Muscle layer of duodenum (tissue), 2 donors: ENCODE data around the gene IRAK1BP1.
"Not testable (repeated sequence)": the region's sequence is repeated elsewhere in the genome, so short reads cannot be mapped to it uniquely, and the experiment has no call there.

Experiments
- H3K27ac ChIP-seq: one replicate; pipeline ENCODE4 v1.7.0; 2013; ENCODE audit warnings: mild to moderate bottlenecking, low read length
- H3K27me3 ChIP-seq: one replicate; pipeline ENCODE4 v1.7.0; 2013; ENCODE audit warnings: low read depth, mild to moderate bottlenecking, control low read depth, low read length
- H3K36me3 ChIP-seq, 2 donors: one replicate each; pipeline ENCODE4 v1.7.0; 2013; ENCODE audit warnings: low read length in 2 of 2, control low read depth in 1 of 2, mild to moderate bottlenecking in 1 of 2; ENCODE audit not compliant: insufficient read depth in 2 of 2, control insufficient read depth in 1 of 2
- H3K4me1 ChIP-seq, 2 donors: one replicate each; pipeline ENCODE4 v1.7.0; 2013; ENCODE audit warnings: low read length in 2 of 2, mild to moderate bottlenecking in 2 of 2, control low read depth in 1 of 2, moderate library complexity in 1 of 2; ENCODE audit not compliant: insufficient read depth in 2 of 2, control insufficient read depth in 1 of 2
- H3K4me3 ChIP-seq, 2 donors: one replicate each; pipeline ENCODE4 v1.7.0; 2013; ENCODE audit warnings: low read length in 2 of 2, low read depth in 1 of 2, mild to moderate bottlenecking in 1 of 2
- H3K9me3 ChIP-seq, 2 donors: one replicate each; pipeline ENCODE4 v1.7.0; 2013; ENCODE audit warnings: low read length in 2 of 2, control low read depth in 1 of 2, mild to moderate bottlenecking in 1 of 2; ENCODE audit not compliant: control insufficient read depth in 1 of 2
- donor health status: healthy.

Gene IRAK1BP1

DNA sequence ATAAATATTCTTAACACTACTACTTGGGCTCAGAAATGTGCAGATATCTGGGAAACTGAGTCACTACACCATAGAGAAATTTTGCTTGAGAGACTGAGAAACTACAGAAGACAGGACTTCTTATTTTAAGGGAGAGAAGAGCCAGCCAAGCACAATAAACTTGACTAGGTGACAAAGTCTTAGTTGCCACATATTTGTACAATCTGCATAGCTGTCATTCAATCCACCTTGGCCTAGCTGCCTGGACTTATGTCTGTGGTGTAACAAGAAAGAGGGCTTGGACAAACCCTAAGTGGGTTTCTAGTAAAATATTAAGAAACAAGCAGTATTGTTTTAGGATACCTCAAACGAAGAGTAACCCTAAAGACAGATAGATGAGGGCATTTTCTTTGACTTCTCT, 21.8 kb upstream of the IRAK1BP1 start:
- Histone ChIP-seq H3K36me3 (peaks cover 0 to 6% of the 10 kb centered on the region in 2 donors), H3K4me1 (no peaks in the 10 kb centered on the region), H3K27me3 (no peaks in the 10 kb centered on the region), H3K9me3 (no peaks in the 10 kb centered on the region), H3K27ac (no peak overlapping the region), H3K4me3 (no peak overlapping the region)

DNA sequence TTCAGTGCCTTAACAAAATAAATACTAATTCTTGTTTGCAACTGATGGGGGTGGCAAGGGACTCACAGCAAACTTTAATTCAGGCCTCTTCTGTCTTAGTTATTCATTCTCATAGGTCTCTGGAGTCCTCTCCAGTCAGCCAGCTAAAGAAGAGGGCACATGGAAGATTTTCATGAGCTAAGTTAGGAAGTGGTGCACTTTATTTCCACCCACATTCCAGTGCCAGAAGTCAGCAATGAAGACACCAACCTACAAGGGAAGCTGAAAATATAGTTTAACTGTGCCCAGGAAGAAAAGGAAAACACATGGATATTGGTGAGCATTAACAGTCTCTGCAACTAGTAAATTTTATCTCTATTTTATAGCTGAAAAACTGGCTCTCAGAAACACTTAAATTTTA, 16.7 kb upstream of the IRAK1BP1 start:
- H3K27me3 ChIP-seq: no peaks in the 10 kb centered on the region
- no peak overlapping the region for H3K4me3 ChIP-seq
- H3K4me1 ChIP-seq: no peaks in the 10 kb centered on the region
- no peaks in the 10 kb centered on the region for H3K9me3 ChIP-seq
- peaks cover 0 to 7% of the 10 kb centered on the region in 2 donors for H3K36me3 ChIP-seq
- no peak overlapping the region for H3K27ac ChIP-seq

DNA sequence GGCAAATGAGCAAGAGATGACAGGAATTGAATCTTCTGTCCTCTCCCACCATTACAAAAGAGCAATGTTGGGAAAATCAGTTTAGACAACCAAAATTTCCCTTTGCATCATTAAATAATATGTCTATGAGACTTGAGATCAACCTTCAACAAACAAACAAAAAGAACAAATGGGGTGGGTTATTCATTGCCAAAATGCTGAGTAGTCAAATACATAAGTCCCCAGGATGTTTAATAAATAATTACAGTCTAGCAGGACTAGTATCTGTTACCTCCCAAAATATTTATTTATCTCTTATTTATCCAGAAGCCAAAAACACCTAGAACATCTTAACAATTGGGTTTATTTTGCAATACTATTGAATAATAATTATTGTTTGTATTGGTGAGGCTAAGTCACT, 16.2 kb upstream of the IRAK1BP1 start:
- Histone ChIP-seq H3K27ac (no peak overlapping the region), H3K9me3 (no peaks in the 10 kb centered on the region), H3K27me3 (no peaks in the 10 kb centered on the region), H3K4me3 (no peak overlapping the region), H3K36me3 (peaks cover 0 to 7% of the 10 kb centered on the region in 2 donors), H3K4me1 (no peaks in the 10 kb centered on the region)

DNA sequence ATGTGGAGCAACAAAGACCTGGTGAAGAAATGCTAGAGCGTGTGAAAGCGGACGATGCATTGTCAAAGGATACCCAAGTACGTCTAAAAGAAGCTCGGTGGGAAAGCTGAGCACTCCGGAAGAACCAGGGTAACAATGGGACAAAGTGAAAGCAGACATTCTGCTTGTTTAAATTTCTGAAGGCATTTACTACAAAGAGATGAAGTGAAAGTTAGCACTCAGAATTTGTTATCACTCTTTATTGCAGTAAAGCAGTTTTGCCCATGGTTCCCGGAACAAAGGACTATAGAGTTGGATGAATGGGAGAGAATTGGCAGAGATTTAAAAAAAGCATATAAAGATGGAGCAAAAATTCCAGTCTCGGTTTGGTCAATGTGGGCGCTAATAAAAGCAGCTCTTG, 12.8 kb upstream of the IRAK1BP1 start:
- Histone ChIP-seq H3K27ac (no peak overlapping the region), H3K36me3 (peaks cover 0 to 7% of the 10 kb centered on the region in 2 donors), H3K4me1 (no peaks in the 10 kb centered on the region), H3K4me3 (no peak overlapping the region), H3K27me3 (no peaks in the 10 kb centered on the region), H3K9me3 (no peaks in the 10 kb centered on the region)

DNA sequence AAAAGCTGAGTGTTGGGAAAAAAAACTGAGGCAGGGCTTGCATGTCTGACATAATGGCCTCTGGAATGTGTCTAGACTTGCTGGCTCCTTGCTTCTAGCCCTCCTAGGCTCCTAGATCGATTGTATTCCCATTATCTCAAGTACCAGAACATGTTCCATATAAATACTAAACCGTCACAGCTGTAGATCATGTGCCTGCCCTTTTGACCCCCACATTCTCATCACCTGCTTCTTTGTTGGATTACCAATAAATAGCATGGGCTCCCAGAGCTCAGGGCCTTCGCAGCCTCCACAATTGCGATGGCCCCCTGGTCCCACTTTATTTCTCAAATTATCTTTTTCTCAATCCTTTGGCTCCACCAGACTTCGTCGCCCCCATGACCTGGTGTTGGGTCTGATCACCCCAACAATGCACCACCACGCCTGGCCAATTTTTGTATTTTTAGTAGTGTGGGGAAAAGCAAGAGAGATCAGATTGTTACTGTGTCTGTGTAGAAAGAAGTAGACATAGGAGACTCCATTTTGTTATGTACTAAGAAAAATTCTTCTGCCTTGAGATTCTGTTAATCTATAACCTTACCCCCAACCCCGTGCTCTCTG, 8.9 kb upstream of the IRAK1BP1 start:
- not testable (repeated sequence) for H3K27ac ChIP-seq, H3K4me1 ChIP-seq, H3K4me3 ChIP-seq, H3K27me3 ChIP-seq, H3K9me3 ChIP-seq, H3K36me3 ChIP-seq

DNA sequence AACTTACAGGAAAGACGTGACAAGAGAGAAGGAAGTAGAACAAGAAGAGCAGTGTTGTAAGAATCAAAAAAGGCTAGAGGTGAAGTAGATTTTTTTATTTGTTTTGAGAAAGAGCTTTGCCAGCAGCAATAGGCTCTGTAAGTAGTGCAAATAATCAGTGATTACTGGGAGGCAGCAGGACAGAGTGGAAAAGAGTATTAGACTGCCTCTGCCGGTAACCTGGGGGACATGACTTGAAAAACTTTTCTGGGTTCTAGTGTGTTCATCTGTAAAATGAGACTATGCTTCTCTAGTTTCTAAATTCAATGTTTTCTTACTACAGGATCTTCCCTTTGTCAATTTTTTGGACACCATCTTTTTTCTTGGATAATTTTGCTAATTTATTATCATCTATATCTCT, 5.8 kb upstream of the IRAK1BP1 start:
- Histone ChIP-seq H3K27ac (no peak overlapping the region), H3K4me1 (no peaks in the 10 kb centered on the region), H3K4me3 (no peak overlapping the region), H3K27me3 (no peaks in the 10 kb centered on the region), H3K36me3 (no peaks in the 10 kb centered on the region), H3K9me3 (no peaks in the 10 kb centered on the region)

DNA sequence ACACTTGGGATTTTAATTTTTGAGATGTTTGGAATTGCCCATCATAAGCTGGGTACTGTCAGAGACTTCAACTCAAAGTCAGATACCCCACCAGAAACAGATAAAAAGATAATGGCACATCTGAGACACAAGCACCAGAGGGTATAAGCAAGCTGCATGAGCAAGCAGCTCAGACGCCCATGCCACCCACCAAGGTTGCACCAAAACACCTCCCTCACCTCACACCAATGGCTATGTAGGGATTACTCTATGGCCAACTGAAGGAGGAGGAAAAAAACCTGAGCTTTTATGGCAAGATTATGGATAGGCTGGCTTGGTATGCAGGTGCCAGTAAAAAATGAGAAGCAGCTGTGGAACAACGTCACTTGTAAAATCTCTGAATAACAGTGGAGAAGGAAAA, 3.8 kb upstream of the IRAK1BP1 start:
- peaks cover 0 to 5% of the 10 kb centered on the region in 2 donors for H3K4me1 ChIP-seq
- no peaks in the 10 kb centered on the region for H3K27me3 ChIP-seq
- H3K4me3 ChIP-seq: no peak overlapping the region
- H3K27ac ChIP-seq: no peak overlapping the region
- no peaks in the 10 kb centered on the region for H3K36me3 ChIP-seq
- no peaks in the 10 kb centered on the region for H3K9me3 ChIP-seq

DNA sequence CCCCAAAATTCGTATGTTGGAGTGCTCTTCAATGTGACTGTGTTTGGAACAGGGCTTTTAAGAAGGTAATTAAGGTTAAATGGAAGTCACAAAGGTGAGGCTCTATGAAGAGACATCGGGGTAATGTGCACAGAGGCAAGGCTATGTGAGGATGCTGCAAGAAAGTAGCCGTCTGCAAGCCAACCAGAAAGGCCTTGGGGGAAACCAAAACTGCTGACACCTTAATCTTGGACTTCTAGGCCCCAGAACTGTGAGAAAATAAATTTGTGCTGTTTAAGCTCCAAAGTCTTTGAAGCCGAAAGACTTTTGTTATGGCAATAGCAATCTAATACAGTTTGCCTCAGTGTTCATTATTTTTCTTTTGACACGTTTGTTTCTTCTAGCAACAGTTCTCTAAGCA, 2.4 kb upstream of the IRAK1BP1 start:
- Histone ChIP-seq H3K9me3 (no peaks in the 10 kb centered on the region), H3K4me3 (no peak overlapping the region), H3K27ac (no peak overlapping the region), H3K36me3 (no peaks in the 10 kb centered on the region), H3K4me1 (peaks cover 0 to 5% of the 10 kb centered on the region in 2 donors), H3K27me3 (no peaks in the 10 kb centered on the region)

DNA sequence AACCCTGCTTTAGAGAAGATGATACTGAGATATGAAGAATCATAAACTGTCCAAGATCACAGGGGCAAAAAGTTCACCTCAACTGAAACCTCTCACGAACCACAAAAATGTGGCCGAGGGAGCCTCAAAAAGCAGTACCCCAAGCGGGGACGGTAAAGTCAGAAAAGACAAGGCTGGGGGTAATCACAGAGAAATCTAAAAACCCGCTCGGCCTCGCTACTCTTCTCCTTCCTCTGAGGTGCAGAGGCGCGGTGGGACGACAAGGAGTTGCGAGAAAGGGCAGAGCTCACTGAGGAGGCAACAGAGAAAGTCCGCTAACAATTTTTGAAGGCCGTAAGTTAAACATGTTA, 356 bp upstream of the IRAK1BP1 start:
- H3K4me1 ChIP-seq: peaks cover 0 to 5% of the 10 kb centered on the region in 2 donors
- H3K4me3 ChIP-seq: peak overlapping the region; percentile 97 to 100
- no peaks in the 10 kb centered on the region for H3K27me3 ChIP-seq
- H3K9me3 ChIP-seq: no peaks in the 10 kb centered on the region
- peaks cover 8 to 11% of the 10 kb centered on the region in 2 donors for H3K36me3 ChIP-seq
- H3K27ac ChIP-seq: peak overlapping the region; percentile 68

DNA sequence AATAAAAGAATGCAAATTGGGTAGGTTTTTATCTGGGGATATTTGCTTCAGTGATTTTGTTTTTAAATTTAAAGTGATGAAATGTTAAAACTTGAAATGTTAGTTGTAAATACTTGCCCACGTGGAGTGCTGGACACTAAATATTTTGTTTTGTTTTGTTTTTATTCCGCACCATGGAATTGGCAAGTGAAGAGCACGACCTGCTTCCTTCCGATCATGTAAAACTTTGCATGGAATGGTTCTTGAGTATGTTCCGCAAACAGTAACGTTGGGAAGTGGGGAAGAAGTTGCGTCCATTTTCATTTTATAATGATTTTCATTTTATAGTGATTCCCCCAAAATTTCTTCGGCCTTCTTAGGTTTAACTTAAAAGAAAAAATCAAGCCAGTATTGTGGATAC, 765 bp downstream of the IRAK1BP1 start:
- Histone ChIP-seq H3K36me3 (peaks cover 8 to 11% of the 10 kb centered on the region in 2 donors), H3K27me3 (no peaks in the 10 kb centered on the region), H3K4me3 (peak overlapping the region; percentile 97 to 100), H3K4me1 (peaks cover 0 to 5% of the 10 kb centered on the region in 2 donors), H3K27ac (peak overlapping the region; percentile 60), H3K9me3 (no peaks in the 10 kb centered on the region)

DNA sequence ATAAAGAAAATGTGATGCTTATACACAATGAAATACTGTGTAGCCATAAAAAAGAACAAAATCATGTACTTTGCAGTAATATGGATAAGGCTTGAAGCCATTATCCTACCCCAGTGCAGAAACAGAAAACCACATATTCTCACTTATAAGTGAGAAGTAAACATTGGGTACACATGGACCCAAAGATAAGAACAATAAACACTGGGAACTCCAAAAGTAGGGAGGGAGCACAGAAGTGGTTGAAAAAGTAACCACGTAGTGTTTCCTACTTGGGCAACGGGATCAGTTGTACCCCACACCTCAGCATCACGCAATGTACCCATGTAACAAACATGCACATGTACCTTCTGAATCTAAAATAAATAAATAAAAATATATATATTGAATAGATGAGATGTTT, 8.2 kb downstream of the IRAK1BP1 start:
- H3K27ac ChIP-seq: no peak overlapping the region
- H3K9me3 ChIP-seq: peaks cover 0 to 2% of the 10 kb centered on the region in 2 donors
- no peak overlapping the region for H3K4me3 ChIP-seq
- no peaks in the 10 kb centered on the region for H3K4me1 ChIP-seq
- no peaks in the 10 kb centered on the region for H3K27me3 ChIP-seq
- peaks cover 8 to 26% of the 10 kb centered on the region in 2 donors for H3K36me3 ChIP-seq

DNA sequence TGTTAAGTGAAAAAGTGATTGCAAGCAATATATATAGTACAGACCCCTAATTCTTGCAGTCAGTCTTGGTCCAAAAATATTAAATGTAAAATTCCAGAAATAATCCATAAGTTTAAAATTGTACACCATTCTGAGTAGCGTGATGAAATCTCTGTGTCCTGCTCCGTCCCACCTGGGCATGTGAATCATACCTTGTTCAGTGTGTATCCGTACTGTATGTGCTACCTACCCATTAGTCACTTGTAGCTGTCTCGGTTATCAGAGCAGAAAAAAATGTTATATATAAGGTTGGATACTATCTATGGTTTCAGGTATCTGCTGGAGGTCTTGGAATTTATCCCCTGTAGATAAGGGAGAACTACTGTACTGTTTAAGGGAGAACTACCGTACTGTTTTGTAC, 16.3 kb downstream of the IRAK1BP1 start:
- H3K4me1 ChIP-seq: no peaks in the 10 kb centered on the region
- H3K9me3 ChIP-seq: no peaks in the 10 kb centered on the region
- H3K4me3 ChIP-seq: no peak overlapping the region
- no peak overlapping the region for H3K27ac ChIP-seq
- no peaks in the 10 kb centered on the region for H3K27me3 ChIP-seq
- H3K36me3 ChIP-seq: peaks cover 0 to 10% of the 10 kb centered on the region in 2 donors
